B cell (primary cell): Measurements from ENCODE around the gene TNN. TPM values are rescaled to one million over a fixed set of nuclear protein-coding genes. Genes with fewer than 3 reads are reported as not detected.
A peak's percentile ranks its signal among the peaks of the same experiment; 100 is the strongest.

Source experiments
- ATAC-seq: fragments of 200-7000 bp; cut with Tn5 transposase; one replicate; pipeline ENCODE4 v1.10.0; 2021; ENCODE audit warnings: low read depth, mild to moderate bottlenecking, moderate number of reproducible peaks, moderate library complexity
- CTCF ChIA-PET: fragments of 350-600 bp; sonication (Branson Sonifier 250); formaldehyde crosslinking; loops from one replicate; lab custom pipeline; 2021; ENCODE audit warnings: antibody characterized with exemption, inconsistent platforms; lab: Charles Lee
- POLR2A ChIA-PET: fragments of 350-600 bp; sonication (Branson Sonifier 250); formaldehyde crosslinking; loops from one replicate; lab custom pipeline; 2021; ENCODE audit warnings: antibody characterized with exemption; lab: Charles Lee
- DNase-seq: peaks from one replicate; pipeline ENCODE4 v3.0.0; 2013
- H2AFZ ChIP-seq: 2 replicates; pipeline ENCODE4 v1.6.1; 2012; ENCODE audit warnings: mild to moderate bottlenecking, low read depth, low read length; ENCODE audit not compliant: insufficient read depth, poor library complexity, severe bottlenecking
- H3K27ac ChIP-seq, 2 donors: 1 replicate in 1 of 2; 2 replicates in 1 of 2; pipeline ENCODE4 v1.5.1; 2012 to 2013; ENCODE audit warnings: low read length in 2 of 2, mild to moderate bottlenecking in 2 of 2, moderate library complexity in 1 of 2
- H3K27me3 ChIP-seq, 4 experiments: fragments of 200-600 bp in 1 of 4; sonication (generic) in 1 of 4; replicated peaks in 1 of 4; 1 replicate in 2 of 4; 2 replicates in 2 of 4; pipeline versions ENCODE4 v1.6.1 to v1.7.0; 2013 to 2016; ENCODE audit warnings: low read length in 3 of 4, mild to moderate bottlenecking in 2 of 4, mixed read lengths in 1 of 4, moderate library complexity in 1 of 4; ENCODE audit not compliant: insufficient read depth in 4 of 4, control insufficient read depth in 3 of 4; ENCODE audit errors: control extremely low read depth in 1 of 4
- H3K36me3 ChIP-seq, 2 experiments: replicated peaks in 1 of 2; 1 replicate in 1 of 2; 2 replicates in 1 of 2; pipeline versions ENCODE4 v1.6.1 to v1.7.1; 2013; ENCODE audit warnings: low read length in 1 of 2; ENCODE audit not compliant: insufficient read depth in 2 of 2, control insufficient read depth in 1 of 2; ENCODE audit errors: control extremely low read depth in 1 of 2, extremely low read depth in 1 of 2
- H3K4me1 ChIP-seq, 2 donors: fragments of 200-600 bp in 1 of 2; sonication (generic) in 1 of 2; 1 replicate in 1 of 2; 2 replicates in 1 of 2; pipeline versions ENCODE4 v1.5.1 to v1.6.1; 2013 to 2017; ENCODE audit warnings: low read length in 2 of 2; ENCODE audit not compliant: control insufficient read depth in 2 of 2, insufficient read depth in 2 of 2
- H3K4me2 ChIP-seq: replicated peaks from 2 replicates; pipeline ENCODE3; 2012; ENCODE audit warnings: mild to moderate bottlenecking, low read depth, low read length; ENCODE audit not compliant: poor library complexity, severe bottlenecking
- H3K4me3 ChIP-seq, 5 experiments: fragments of 200-600 bp in 1 of 5; sonication (generic) in 1 of 5; 1 replicate in 3 of 5; 2 replicates in 2 of 5; pipeline versions ENCODE4 v1.5.1 to v1.7.0; 2011 to 2016; ENCODE audit warnings: low read length in 4 of 5, mild to moderate bottlenecking in 4 of 5, low read depth in 2 of 5, control low read depth in 1 of 5, moderate library complexity in 1 of 5; ENCODE audit not compliant: insufficient read depth in 1 of 5; ENCODE audit errors: control extremely low read depth in 1 of 5, extremely low read depth in 1 of 5
- H3K79me2 ChIP-seq: fragments of 200-600 bp; sonication (generic); one replicate; pipeline ENCODE4 v1.6.0; 2016; ENCODE audit warnings: low read length; ENCODE audit not compliant: control insufficient read depth, insufficient read depth
- H3K9ac ChIP-seq: fragments of 200-600 bp; sonication (generic); 2 replicates; pipeline ENCODE4 v1.6.1; 2017; ENCODE audit warnings: mild to moderate bottlenecking, low read length, moderate library complexity
- H3K9me3 ChIP-seq, 3 donors: one replicate each; pipeline versions ENCODE4 v1.6.1 to v1.7.1; 2013; ENCODE audit warnings: low read length in 2 of 3; ENCODE audit not compliant: control insufficient read depth in 2 of 3, insufficient read depth in 1 of 3; ENCODE audit errors: control extremely low read depth in 1 of 3
- H4K20me1 ChIP-seq: 2 replicates; pipeline ENCODE4 v1.6.0; 2012; ENCODE audit warnings: mild to moderate bottlenecking, low read length; ENCODE audit not compliant: insufficient read depth, control insufficient read depth, poor library complexity, severe bottlenecking
- H3K27ac Mint-ChIP-seq: one replicate; pipeline ENCODE4 v1.8.0; 2021; ENCODE audit warnings: mixed read lengths
- H3K27me3 Mint-ChIP-seq: one replicate; pipeline ENCODE4 v1.8.0; 2021; ENCODE audit warnings: mixed read lengths
- H3K4me1 Mint-ChIP-seq: one replicate; pipeline ENCODE4 v1.8.0; 2021; ENCODE audit warnings: mixed read lengths
- H3K4me3 Mint-ChIP-seq: one replicate; pipeline ENCODE4 v1.8.0; 2021; ENCODE audit warnings: mixed read lengths
- H3K9me3 Mint-ChIP-seq: one replicate; pipeline ENCODE4 v1.8.0; 2022; ENCODE audit warnings: mixed read lengths; ENCODE audit not compliant: insufficient read depth
- EZH2 ChIP-seq: IDR thresholded peaks from 2 replicates; pipeline ENCODE4 v1.6.1; 2012; ENCODE audit warnings: borderline replicate concordance, low read depth, mild to moderate bottlenecking, moderate library complexity, low read length; ENCODE audit not compliant: insufficient read depth, poor library complexity, severe bottlenecking
- WGBS: methylation state at CpG from one replicate; pipeline ENCODE4 v1.1.5; 2013; ENCODE audit warnings: missing lambda C conversion rate; ENCODE audit not compliant: insufficient coverage; 5-methylcytosine and 5-hydroxymethylcytosine counted together
- intact Hi-C: fragments of 100-400 bp; cut with micrococcal nuclease; formaldehyde crosslinking; loops from one replicate; pipeline ENCODE4 v1.10.0; 2022
- polyA plus RNA-seq: library from polyadenylated mRNA; depleted of rRNA; stranded (reverse); fragments of >200 nt; gene quantifications from 2 replicates; pipeline ENCODE4 v1.2.3, GENCODE V29; 2012
- total RNA-seq, 2 donors: library from RNA; stranded (reverse); fragments of 120-200 nt in 1 of 2; gene quantifications; 1 replicate in 1 of 2; 2 replicates in 1 of 2; pipeline versions ENCODE4 v1.2.3 to v1.2.4, GENCODE V29; 2013 to 2022
- TF ChIP-seq, protein P1 (sequence below): fragments of 200-600 bp; IDR thresholded peaks from one replicate; pipeline ENCODE4 v1.8.0; 2022; ENCODE audit warnings: antibody characterized with exemption, mild to moderate bottlenecking

Gene TNN
- total and polyA plus RNA-seq, 2 donors (not counting 1 experiment from before 2014, with no cell fraction given): not detected

DNA sequence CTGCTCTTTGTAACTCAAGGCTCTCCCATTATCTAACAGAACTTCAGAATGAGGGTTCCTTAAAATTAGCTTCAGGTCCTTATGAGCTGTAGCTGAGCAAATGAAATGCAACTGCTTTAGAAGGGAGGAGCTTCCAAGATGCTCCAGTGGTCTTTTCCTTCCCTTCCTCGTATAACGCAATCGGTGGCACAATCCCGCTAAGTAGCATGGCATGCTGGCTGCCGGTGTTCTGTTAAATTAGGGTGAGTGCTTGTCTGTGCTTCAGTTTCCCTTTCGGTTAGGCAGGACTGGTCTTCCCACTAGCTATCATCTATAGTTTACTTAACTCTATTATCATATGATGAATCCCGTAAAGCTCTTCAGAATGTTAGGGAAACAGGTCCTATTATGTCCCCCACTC, 124.0 kb downstream of the TNN start:
- Mint-ChIP-seq H3K4me3 (peak overlapping the region; percentile 99), H3K27me3 (no peaks in the 10 kb centered on the region), H3K4me1 (peaks cover 89% of the 10 kb centered on the region), H3K27ac (peak overlapping the region; percentile 96), H3K9me3 (no peaks in the 10 kb centered on the region)
- WGBS: no CpG with 5 or more reads among the region's 7 CpGs
- ChIA-PET CTCF (interaction anchor here (0.8 to 7.2 kb wide), 15 partner anchors 11 to 127 kb away, joined by 3 to 90 read pairs (median 4); no protein-coding TSS in a partner anchor), POLR2A (interaction anchor here (0.6 to 2.2 kb wide), 6 partner anchors 12 to 127 kb away, joined by 3 to 9 read pairs (median 4); no protein-coding TSS in a partner anchor)
- Histone ChIP-seq H3K27me3 (no peaks in the 10 kb centered on the region), H2AFZ (peak overlapping the region; percentile 66), H3K36me3 (peaks cover 0 to 31% of the 10 kb centered on the region in 2 experiments), H3K79me2 (peaks cover 58% of the 10 kb centered on the region), H3K9me3 (no peaks in the 10 kb centered on the region), H3K4me3 (peak overlapping the region; percentile 71 to 99 (median 97)), H3K4me1 (peaks cover 81 to 87% of the 10 kb centered on the region in 2 donors), H4K20me1 (peaks cover 13% of the 10 kb centered on the region), H3K9ac (peak overlapping the region; percentile 95), H3K4me2 (peak overlapping the region; percentile 85), H3K27ac (peak overlapping the region; percentile 57 to 80)
- TF ChIP-seq, protein P1, sequence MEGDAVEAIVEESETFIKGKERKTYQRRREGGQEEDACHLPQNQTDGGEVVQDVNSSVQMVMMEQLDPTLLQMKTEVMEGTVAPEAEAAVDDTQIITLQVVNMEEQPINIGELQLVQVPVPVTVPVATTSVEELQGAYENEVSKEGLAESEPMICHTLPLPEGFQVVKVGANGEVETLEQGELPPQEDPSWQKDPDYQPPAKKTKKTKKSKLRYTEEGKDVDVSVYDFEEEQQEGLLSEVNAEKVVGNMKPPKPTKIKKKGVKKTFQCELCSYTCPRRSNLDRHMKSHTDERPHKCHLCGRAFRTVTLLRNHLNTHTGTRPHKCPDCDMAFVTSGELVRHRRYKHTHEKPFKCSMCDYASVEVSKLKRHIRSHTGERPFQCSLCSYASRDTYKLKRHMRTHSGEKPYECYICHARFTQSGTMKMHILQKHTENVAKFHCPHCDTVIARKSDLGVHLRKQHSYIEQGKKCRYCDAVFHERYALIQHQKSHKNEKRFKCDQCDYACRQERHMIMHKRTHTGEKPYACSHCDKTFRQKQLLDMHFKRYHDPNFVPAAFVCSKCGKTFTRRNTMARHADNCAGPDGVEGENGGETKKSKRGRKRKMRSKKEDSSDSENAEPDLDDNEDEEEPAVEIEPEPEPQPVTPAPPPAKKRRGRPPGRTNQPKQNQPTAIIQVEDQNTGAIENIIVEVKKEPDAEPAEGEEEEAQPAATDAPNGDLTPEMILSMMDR: no peak
- no peak for TF ChIP-seq EZH2
- DNase-seq (peak; percentile 60), ATAC-seq (peak; percentile 12)
- intact Hi-C loops: loop anchor here (2.0 to 10.0 kb wide), 3 partner anchors 37 to 1016 kb away; partner anchors contain the start of genes COP1 and MRPS14

DNA sequence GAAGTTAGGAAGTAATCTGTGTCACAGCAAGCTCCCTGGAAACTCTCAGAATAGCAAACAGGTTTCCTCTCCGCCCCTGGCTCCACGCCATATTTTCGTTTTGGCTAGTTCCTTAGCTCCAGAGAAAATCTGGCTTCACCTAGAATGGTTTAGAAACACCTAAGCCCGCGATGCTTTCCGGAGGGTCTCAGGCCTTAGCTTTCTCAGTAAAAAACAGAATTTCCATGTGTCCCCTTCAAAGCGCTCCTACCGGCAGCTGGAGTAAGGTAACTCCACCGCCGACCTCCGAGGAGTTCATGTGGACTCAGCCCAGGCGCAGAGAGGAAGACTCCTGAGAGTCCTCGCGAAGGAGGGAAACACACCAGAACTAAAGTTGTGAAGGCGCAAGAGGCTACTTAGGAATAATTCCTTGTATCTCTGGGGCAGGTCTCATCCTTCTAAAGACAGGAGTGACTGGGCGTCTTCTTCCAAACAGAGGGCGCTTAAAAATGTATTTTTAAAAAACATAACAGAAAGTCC, 124.5 kb downstream of the TNN start:
- CTCF ChIA-PET: interaction anchor here (0.8 to 7.2 kb wide), 14 partner anchors 12 to 127 kb away, joined by 3 to 90 read pairs (median 4); no protein-coding TSS in a partner anchor
- DNase-seq (no peak), ATAC-seq (peak; percentile 10)
- POLR2A ChIA-PET: interaction anchor here (0.6 to 2.2 kb wide), 6 partner anchors 12 to 127 kb away, joined by 3 to 9 read pairs (median 4); no protein-coding TSS in a partner anchor
- Histone ChIP-seq H3K4me3 (peak overlapping the region; percentile 71 to 99 (median 97)), H4K20me1 (peaks cover 8% of the 10 kb centered on the region), H3K27me3 (no peaks in the 10 kb centered on the region), H3K4me1 (peaks cover 81 to 87% of the 10 kb centered on the region in 2 donors), H2AFZ (peak overlapping the region; percentile 66), H3K9ac (peak overlapping the region; percentile 95), H3K9me3 (no peaks in the 10 kb centered on the region), H3K79me2 (peaks cover 55% of the 10 kb centered on the region), H3K4me2 (peak overlapping the region; percentile 85), H3K36me3 (peaks cover 0 to 26% of the 10 kb centered on the region in 2 experiments), H3K27ac (peak overlapping the region; percentile 57 to 80)
- TF ChIP-seq, protein P1: no peak
- no peak for TF ChIP-seq EZH2
- Mint-ChIP-seq H3K4me1 (peaks cover 88% of the 10 kb centered on the region), H3K9me3 (no peaks in the 10 kb centered on the region), H3K4me3 (peak overlapping the region; percentile 99), H3K27ac (peak overlapping the region; percentile 96), H3K27me3 (no peaks in the 10 kb centered on the region)
- under 1% methylated on average over 15 of the region's 17 CpGs for WGBS
- intact Hi-C loops: loop anchor here (5.0 to 10.0 kb wide), 2 partner anchors 167 to 1015 kb away; partner anchors contain the start of genes COP1 and MRPS14
